GM18907 (cell line): ENCODE results near the gene PLEKHA4.
A peak's percentile ranks its signal among the peaks of the same experiment; 100 is the strongest.
"Not testable (repeated sequence)": the region's sequence is repeated elsewhere in the genome, so short reads cannot be mapped to it uniquely, and the experiment has no call there.

ENCODE experiments used
- ATAC-seq: cut with Tn5 transposase; IDR thresholded peaks from one replicate; pipeline ENCODE4 v1.9.1; 2021; ENCODE audit warnings: mild to moderate bottlenecking, moderate library complexity; ENCODE audit not compliant: unreplicated experiment

PLEKHA4 gene

DNA sequence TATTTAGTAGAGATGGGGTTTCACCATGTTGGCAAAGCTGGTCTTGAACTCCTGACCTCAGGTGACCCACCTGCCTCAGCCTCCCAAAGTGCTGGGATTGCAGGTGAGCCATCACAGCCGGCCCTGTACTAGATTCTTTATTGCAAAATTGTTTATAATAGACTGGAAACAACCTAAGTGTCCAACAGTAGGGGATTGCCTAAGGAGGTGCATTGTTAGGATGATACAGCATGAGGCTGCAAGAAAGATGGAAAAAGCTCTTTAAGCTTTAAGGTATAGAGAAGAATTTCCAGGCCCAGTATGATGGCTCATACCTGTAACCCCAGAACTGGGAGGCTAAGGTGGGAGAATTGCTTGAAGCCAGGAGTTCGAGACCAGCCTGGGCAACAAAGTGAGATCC lies 65.8 kb downstream of the PLEKHA4 start:
- ATAC-seq = no peak

DNA sequence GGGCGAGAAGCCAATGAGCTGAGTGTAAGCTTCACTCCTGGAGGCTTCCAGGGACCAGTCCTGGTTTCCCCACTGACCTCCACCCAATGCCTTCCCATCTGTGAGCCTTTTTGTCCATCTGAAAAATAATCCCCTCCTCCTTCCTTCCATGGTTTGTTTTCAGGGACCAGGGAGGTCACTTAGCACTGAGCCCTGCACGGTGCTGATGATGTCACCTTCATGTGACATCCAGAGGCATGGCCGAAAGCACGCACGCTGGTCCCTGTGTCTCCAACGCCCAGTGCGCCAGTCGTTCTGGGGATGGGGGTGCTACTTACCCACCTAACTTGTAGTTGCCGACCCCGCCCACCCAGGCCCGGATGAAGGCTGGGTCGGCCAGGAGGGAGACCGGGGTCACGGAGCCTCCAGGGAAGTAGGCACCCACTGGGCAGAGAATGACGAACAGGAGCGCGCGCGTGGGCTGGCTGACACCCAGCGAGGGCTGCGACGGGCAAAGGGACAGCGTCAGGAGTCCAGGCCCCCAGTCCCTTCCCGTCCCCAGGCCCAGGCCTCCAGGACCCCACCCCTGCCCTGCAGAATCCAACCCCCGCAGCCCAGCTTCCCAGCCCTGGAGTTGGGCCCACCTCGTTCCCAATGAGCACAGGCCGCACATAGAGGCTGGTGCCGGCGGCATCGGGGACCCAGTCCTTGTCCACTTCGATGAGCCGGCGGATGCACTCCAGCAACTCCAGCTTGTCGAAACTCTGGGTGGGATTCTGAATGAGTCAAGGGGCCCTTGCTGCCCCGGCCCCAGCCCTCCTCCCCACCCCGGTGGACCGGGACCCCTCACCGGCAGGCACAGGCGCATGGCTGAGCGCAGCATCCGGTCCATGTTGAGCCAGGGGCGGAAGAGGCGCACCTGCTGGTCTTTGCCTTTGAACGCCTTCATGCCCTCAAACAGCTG lies 68.8 kb downstream of the PLEKHA4 start:
- ATAC-seq = no peak

DNA sequence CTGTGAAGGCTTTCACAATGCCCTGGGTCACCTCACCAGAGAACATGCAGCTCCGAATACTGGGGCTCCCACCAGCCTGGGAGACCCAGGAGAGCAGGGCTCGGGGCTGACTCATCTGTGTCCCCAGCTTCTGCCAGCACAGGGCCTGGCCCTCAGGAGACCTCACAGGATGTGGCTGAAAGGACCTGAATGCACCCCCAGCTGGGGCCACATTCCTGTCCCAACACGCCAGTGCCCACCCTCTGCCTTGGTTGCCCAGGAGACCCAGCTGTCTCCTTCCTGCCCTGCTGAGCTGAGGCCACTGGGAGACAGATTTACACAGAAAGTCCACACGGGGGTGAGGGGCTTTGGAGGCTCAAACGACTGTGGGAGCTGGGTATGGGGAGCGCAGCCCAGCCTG lies 69.5 kb downstream of the PLEKHA4 start:
- no peak for ATAC-seq

DNA sequence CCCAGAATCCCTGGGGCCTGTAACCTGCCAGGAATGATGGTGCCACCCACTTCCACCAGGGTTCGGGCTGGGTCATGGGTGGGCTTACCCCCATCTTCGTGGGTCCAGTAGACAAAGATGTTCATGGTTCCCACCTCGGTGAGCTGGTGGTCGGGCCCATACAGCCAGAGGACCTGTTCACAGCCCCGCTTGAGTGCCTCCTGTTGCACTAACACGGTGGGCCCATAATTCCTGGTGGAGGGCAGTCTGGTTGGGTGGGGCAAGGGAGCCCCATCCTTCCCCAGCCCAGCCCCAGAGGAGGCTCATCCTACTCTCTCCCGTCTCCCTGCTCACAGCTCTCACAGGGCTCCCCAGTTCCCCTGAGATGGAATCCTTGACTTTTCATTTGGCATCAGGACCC lies 71.3 kb downstream of the PLEKHA4 start:
- ATAC-seq = no peak

DNA sequence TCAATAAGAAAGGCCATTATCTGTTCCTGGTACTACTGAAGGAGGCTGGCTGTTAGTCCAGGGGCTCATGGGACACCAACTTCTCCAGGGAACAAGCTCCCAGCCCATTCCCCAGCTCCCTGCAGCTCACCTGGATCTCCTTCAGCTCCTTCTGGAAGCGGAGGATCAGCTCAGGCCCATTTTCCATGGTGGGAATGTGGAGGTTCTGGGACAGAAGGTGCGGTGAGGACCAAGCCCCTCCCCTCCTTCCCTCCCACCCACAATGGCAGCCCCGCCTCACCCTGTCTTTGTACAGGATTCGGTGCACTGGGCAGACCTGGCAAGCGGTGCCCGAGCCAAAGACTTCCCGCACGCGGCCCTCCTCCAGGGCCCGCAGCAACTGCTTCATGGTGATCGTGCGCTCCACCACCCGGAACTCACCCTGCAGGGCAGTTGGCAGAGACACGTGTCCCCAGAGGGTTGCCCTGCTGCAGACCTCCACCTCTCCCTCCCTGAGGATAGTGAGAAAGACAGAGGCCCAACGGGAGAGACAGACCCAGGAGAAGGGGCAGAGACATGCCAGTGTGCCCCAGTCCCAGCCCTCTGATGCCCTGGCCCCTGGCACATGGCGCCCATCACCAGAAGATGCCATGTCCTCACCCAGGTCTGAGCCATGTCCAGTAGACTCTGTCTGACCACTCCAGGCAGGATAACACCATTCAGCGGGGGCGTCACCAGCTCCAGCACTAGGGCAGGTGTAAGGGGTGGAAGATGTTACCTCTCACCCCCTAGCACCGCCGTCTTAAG lies 71.9 kb downstream of the PLEKHA4 start:
- no peak for ATAC-seq

DNA sequence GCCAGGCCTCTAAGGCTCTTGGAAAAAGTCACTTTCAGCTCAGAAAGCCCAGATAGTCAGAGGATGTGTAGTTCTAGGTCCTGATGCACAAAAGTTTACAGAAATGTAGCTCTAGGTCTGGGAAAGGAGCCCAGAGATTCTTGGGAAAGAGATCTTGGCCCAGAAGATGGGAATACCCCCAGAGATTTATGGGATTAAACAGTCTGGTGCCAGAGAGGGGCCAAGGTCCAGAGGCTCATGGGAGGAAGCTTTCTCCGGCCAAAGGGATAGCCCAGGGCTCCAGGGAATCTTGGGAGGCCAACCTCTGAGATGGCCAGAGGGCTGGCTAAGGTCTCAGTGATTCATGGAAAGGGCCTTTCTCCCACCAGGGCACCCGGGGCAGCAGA lies 72.7 kb downstream of the PLEKHA4 start:
- no peak for ATAC-seq

DNA sequence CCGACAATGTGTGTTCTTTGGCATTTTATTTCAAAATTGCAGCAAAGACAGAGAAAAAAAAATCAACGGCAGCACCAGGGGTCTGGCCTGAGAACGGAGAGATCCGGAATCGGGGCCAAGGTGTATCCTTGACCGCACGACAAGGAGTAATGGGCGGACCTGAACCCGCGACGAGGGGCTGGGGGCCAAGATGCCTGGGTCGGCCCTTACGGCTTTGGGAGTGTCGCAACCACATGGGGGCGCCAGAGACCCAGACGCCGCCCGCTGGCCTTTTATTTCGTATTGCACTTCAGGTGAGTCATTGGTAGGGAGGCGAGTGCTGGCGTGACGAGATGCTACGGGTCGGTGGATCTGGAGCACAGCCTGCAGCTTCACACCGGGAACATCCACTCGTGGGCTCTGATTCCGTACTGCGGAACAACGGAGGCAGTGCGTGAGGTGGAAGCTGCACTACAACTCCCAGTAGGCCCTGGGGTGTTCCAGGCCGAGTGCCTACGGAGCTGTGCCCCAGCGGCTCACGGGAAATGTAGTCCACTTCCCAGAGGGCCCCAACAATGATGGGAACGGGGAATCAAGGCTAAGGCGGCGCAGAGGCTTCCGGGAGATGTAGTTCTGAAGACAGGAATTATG lies 73.2 kb downstream of the PLEKHA4 start:
- peak; percentile 74 for ATAC-seq

DNA sequence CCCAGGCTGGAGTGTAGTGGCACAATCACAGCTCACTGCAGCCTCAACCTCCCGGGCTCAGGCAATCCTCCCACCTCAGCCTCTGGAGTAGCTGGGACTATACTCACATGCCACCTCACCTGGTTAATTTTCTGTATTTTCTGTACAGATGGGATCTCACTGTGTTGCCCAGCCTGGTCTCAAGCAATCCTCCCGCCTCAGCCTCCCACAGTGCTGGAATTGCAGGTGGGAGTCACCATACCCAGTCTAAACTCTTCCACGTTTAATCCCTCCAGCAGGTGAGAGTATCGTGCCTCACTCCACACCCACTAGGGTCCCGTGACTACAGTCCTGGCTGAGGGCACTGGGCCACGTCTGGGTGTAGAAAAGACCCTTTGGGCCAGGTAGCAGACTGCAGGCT lies 74.1 kb downstream of the PLEKHA4 start:
- no peak for ATAC-seq

DNA sequence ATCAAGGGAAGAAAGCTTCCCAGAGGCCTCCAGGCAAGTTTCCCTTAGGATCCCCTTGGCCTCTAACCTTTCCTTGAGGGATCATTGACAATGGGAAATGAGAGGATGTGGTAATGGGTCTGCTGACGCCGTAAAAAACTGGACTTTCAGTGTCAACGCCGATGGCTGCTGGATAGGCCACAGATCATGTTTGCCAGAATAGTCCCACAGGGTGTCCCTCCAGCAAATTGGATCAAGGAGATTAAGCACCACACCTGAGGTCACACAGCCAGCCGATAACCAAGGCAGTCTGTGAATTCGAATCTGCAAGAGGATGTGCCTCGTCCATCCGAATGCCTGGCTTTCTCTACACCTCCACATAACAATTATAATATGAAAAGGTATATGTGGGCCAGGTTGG lies 75.1 kb downstream of the PLEKHA4 start:
- ATAC-seq = no peak

DNA sequence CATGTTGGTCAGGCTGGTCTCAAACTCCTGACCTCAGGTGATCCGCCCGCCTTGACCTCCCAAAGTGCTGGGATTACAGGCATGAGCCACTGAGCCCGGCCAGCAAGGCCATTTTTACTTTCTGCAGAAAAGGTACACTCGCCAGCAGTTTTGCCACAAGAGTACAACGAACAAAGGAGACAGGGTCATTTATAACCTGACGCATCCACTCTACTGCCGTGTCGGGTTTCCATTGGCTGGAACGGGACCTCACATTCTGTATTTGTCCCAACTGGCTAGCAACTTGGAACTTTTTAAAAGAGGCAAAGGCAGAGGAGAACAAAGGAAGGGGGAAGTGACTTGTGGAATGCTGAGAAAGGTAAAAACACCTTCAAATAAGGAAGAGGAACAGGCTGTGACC lies 81.1 kb downstream of the PLEKHA4 start:
- ATAC-seq = not testable (repeated sequence)
